ENCODE results near the gene MAST4.

Gene MAST4

DNA sequence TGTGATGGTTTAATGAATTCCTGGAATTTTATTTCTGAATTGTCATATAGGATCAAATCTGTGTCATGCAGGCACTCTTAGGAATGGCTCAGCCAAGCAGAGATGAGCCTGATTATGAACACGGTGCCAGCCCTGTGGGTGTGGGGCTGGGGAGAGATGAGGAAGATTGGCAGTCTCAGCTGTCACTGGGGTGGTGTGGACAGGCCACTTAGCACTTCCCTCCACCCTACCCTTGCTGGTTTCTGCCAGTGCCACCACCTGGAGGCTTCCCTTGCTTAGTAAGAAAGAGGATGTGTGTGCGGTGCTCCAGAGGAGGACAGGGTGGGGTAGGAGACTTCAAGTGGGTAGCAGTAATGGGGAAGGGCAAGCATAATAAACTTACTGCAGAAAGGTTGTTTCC is 373.8 kb downstream of the MAST4 start:
- DNase-seq, result no peak

- DNase-seq, result no peak
Measured at GRCh38 chr5:66972004-66972403, 375.8 kb downstream of the MAST4 start.

- DNase-seq, result no peak
Measured at GRCh38 chr5:66974256-66974655, 378.1 kb downstream of the MAST4 start.

- DNase-seq, result no peak
Measured at GRCh38 chr5:66976108-66976507, 379.9 kb downstream of the MAST4 start.

- no peak for DNase-seq
Measured at GRCh38 chr5:66979738-66980137, 383.5 kb downstream of the MAST4 start.

DNA sequence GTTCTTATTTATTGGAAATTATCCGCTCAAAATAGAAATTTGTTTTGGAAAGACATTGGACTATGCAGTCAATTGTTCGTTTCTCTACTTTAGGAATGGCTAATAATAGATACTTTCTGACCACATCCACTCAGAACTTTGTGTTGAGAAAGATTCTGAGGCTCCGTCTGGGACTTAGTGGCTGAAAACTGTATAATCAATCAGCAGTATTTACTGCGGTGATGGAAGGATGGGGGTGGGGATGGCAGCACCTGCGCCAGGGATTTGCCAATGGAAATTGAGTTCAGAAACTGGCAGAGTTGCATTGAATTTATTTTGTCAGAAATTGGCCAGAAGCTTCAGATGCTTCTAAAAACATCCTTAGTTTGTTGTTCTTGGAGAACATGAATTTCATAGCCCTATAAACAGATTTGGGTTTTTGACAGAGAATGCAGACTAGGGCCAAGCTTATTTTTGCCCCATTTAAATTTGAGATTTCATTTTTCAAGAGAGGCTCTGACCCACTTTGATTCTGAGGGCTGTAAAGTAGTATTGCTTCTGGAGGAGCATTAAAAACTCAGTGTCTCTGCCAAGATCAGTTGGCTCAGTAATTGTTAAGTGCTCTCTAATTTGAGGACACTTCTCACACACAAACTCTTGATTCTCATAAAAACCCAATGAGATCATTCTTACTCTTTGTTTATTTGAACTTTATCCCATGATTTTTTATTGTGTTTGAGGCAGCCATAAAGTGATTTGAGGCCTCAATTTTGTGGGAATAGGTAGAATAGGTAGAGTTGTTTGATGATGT is 385.3 kb downstream of the MAST4 start:
- no peak for DNase-seq

- DNase-seq, result no peak
Measured at GRCh38 chr5:66982056-66982387, 385.8 kb downstream of the MAST4 start.

- no peak for DNase-seq
Measured at GRCh38 chr5:66982470-66982869, 386.3 kb downstream of the MAST4 start.

GRCh38 chr5:66985417-66985816 is 389.2 kb downstream of the MAST4 start:
- no peak for DNase-seq

GRCh38 chr5:66986009-66986408 is 389.8 kb downstream of the MAST4 start:
- no peak for DNase-seq

DNA sequence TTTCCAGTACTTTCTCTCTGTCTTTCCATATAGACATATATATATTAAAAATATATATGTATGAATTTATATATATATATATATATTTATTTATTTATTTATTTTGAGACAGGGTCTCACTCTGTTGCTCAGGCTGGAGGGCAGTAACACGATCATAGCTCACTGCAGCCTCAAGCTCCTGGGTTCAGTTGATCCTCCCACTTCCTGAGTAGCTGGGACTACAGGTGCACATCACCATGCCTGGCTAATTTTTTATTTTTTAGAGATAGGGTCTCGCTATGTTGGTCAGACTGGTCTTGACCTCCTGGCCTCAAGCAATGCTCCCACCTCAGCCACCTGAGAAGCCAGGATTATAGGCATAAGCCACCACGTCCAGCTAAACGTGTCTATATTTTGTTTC is 390.3 kb downstream of the MAST4 start:
- no peak for DNase-seq

- DNase-seq, result peak; percentile 20
Measured at GRCh38 chr5:66987126-66987525, 390.9 kb downstream of the MAST4 start.

GRCh38 chr5:66987540-66987939 is 391.3 kb downstream of the MAST4 start:
- DNase-seq, result no peak

DNA sequence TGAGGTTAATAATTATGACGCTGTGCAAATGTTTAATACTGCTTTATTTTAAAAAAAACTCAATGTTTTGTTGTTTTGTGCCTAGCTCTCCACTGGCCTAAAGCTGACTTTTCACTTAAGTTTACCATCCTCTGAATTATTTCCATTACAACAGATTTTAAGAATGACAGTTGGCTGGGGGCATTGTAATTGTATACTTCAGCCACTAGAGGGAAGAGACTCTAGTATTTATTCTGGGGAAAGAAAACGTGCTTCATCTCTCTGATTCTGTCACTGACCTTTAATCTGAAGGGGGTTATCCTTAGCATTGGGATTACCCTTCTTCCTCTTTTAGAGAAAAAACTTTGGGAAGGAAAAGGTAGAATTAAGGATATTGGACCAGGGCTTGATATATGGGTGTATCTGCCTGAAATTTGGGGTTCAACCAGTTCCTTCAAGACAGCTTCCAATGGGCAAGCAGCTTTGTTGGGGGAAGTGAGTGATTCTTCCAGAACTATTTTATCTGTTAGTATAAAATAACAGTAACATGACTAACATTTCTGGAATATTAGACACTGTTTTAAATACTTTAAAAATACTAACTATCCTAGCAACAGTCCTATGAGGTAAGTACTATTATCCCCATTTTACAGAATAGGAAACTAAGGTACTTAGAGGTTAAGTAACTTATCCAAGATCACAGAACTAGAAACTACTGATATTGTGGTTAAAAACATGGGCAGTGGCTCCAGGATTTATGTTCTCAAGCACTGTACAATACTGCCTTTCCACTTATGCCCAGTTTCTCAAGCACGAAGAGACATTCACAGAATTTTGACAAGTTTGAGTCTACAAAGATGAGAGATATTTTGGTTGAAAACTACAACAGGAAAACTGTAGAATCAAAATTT is 392.0 kb downstream of the MAST4 start:
- peak; percentile 45 for DNase-seq

DNA sequence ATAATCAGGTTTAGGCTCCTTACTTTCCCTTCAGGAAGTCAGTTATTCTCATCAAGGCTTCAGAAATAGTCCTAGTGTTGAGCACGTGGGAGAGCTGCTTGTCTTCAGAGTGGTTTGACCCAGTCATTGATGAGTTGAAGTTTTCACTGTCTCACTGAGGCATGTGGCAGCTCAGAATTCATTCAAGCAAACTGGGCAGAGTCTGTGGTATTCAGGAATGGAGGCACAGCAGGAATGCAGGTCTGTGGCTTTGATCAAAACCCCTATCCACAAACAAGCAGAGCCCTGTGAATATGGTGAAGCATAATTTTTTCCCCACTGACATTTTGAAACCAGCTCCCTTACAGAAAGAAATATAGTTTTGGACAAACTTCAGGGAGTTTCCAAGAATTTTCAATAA is 393.1 kb downstream of the MAST4 start:
- no peak for DNase-seq

- DNase-seq, result no peak
Measured at GRCh38 chr5:66989781-66990180, 393.6 kb downstream of the MAST4 start.

GRCh38 chr5:66991746-66992145 is 395.6 kb downstream of the MAST4 start:
- DNase-seq, result no peak

GRCh38 chr5:66992547-66992946 is 396.4 kb downstream of the MAST4 start:
- no peak for DNase-seq

DNA sequence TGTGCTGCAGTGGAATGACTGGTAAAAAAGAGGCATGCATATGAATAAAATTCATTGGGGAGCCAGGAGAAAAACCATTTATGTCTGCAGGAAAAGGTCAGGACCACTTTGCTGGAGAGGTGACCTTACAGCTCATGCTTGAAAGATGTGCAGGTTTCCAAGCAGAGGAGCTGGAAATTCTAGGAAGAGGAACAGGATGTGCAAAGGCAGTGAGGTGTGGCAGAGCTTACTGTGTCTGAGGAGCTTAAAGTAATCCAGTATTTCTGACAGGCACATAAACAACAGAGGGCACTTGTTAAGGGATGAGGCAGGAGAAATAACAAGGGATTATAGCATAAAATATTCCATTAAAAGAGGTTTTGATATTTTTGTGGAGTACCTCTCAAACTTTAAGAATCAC is 397.3 kb downstream of the MAST4 start:
- DNase-seq, result no peak

GRCh38 chr5:66993882-66994281 is 397.7 kb downstream of the MAST4 start:
- DNase-seq, result no peak

DNA sequence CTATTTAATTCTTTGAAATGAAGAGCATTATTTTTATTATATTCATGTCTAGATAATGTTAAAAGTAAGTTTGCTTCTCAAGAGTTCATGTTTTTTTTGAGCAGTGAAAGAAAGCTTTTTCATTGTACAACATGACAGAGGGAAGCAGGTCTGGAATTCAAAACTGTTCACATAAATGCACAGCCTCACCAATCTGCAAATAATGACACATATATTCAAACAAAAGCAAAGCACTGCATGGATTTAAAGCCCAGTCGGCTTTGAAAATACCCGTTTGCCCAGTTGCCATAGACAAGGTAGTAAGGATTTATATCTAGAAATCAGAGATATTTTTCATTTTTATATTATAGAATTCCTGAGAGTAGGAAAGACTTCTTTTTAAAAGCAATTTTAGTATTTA is 398.6 kb downstream of the MAST4 start:
- no peak for DNase-seq

DNA sequence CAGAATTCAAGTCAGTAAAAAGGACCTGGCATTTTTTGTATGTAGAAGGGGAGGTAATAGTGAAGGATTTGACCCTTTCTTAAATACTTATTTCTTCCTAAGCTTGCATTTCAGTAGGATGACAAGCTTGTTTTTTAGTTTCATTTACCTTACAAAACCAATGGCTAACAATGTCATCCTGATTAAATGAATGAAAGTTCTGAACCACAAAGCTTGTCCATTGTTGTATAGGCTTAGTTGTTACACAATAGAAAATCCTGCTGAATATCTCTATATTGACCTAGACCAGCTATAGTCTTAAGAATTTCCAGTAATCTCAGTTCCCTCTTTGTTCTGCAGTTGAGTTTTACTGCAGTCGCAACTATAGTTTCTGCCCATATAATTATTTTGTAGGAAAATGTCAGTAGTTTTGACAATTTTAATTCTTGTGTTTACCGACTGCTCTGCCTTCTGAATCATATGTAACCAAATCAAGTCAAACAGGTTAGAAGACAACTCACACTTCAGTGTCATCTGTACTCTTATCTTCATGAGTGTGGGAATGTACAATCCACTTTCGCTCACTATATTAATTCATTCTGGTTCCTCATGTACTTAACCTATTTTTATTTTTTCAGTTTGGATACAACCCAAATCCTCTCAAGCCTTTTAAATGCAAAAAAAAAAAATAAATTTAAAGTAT is 404.7 kb downstream of the MAST4 start:
- no peak for DNase-seq

- no peak for DNase-seq
Measured at GRCh38 chr5:67002832-67003684, 406.9 kb downstream of the MAST4 start.
